ENCODE results near the gene ADAM33. TPM values are rescaled to one million over a fixed set of nuclear protein-coding genes. Genes with fewer than 3 reads are reported as not detected.

ADAM33 gene
- total and polyA plus RNA-seq, 2 experiments from 2014 or later, result 2.8 to 6.0 TPM

DNA sequence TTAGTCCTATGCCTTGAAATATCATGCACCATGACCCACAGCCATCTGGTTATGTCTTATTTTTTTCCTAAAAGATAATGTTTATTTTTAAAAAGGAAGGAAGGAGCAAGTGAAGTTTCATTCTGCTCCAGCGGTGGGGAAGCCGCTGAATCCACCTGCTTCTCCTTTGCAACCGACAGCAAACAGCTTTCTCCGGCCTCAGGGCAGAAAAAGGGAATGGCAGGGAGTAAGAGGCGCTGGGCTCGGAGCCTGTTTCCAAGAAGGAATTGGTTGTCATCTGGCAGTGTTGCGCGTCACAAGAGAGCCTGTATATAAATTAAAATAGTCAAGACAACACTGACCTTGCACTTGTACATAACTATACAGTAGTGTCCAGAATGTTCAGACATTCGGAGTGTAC lies 32.9 kb downstream of the ADAM33 start (continued):
- no peak for TF ChIP-seq ZNF462 (CRISPR knock-in tag; IDR thresholded peaks at IDR 0.05)
- TF ChIP-seq, protein P1, sequence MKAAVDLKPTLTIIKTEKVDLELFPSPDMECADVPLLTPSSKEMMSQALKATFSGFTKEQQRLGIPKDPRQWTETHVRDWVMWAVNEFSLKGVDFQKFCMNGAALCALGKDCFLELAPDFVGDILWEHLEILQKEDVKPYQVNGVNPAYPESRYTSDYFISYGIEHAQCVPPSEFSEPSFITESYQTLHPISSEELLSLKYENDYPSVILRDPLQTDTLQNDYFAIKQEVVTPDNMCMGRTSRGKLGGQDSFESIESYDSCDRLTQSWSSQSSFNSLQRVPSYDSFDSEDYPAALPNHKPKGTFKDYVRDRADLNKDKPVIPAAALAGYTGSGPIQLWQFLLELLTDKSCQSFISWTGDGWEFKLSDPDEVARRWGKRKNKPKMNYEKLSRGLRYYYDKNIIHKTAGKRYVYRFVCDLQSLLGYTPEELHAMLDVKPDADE (IDR thresholded peaks at IDR 0.05), result no peak
- no peak for TF ChIP-seq NANOG (IDR thresholded peaks at IDR 0.05; ENCODE audit: borderline replicate concordance)
- no peak for TF ChIP-seq REST (IDR thresholded peaks at IDR 0.05; ENCODE audit: unreplicated experiment)
- TF ChIP-seq EZH2 (IDR thresholded peaks at IDR 0.05; ENCODE audit: low read depth, unreplicated experiment), result no peak
- TF ChIP-seq CREB1 (CRISPR knock-in tag; IDR thresholded peaks at IDR 0.05; ENCODE audit: low read depth), result no peak
